Left ventricle myocardium inferior (tissue), 1 donor: ENCODE results near the gene PFKP. TPM values are rescaled to one million over a fixed set of nuclear protein-coding genes. Genes with fewer than 3 reads are reported as not detected.
A peak's percentile ranks its signal among the peaks of the same experiment; 100 is the strongest.

Source experiments
- DNase-seq: peaks from one replicate; pipeline ENCODE4 v3.0.0-alpha.2; 2020
- H3K27ac ChIP-seq: fragments of 200-600 bp; replicated peaks from 2 replicates; pipeline ENCODE4 v1.8.0; 2021
- H3K27me3 ChIP-seq: fragments of 200-600 bp; 2 replicates; pipeline ENCODE4 v1.8.0; 2021; ENCODE audit warnings: low read depth
- H3K36me3 ChIP-seq: fragments of 200-600 bp; 2 replicates; pipeline ENCODE4 v1.8.0; 2021
- H3K4me1 ChIP-seq: fragments of 200-600 bp; 2 replicates; pipeline ENCODE4 v1.8.0; 2021
- H3K4me3 ChIP-seq: fragments of 200-600 bp; 2 replicates; pipeline ENCODE4 v1.8.0; 2021; ENCODE audit warnings: mild to moderate bottlenecking, moderate library complexity
- H3K9me3 ChIP-seq: fragments of 200-600 bp; replicated peaks from 2 replicates; pipeline ENCODE4 v1.8.0; 2021
- CTCF ChIP-seq: fragments of 200-600 bp; IDR thresholded peaks from 2 replicates; pipeline ENCODE4 v1.8.0; 2021; ENCODE audit warnings: antibody characterized with exemption, mild to moderate bottlenecking, borderline replicate concordance
- intact Hi-C: fragments of 100-400 bp; cut with micrococcal nuclease; formaldehyde crosslinking; loops from one replicate; pipeline ENCODE4 v1.11.0; 2022
- total RNA-seq: library from RNA; stranded (reverse); fragmentation: NEBNext Ultra II Directional; extraction: Animal tissue kit (Norgen Biotek cat#: 25700); gene quantifications from one replicate; pipeline ENCODE4 v1.2.1, GENCODE V29; 2021
- donor health status: DM: no; HTN: yes; CAD: no; lungs with severe emphysema.

PFKP gene
- total RNA-seq, 1 donor from 2014 or later: 206 TPM

GRCh38 chr10:3140280-3140679 lies 72.9 kb downstream of the PFKP start:
- TF ChIP-seq CTCF: no peak
- no peaks in the 10 kb centered on the region for H3K27me3 ChIP-seq
- intact Hi-C loops: no loop called here
- peaks cover 40% of the 10 kb centered on the region for H3K4me1 ChIP-seq
- H3K27ac ChIP-seq: peak overlapping the region; percentile 32
- no peak for DNase-seq
- H3K4me3 ChIP-seq: no peak overlapping the region
- H3K36me3 ChIP-seq: peaks cover 100% of the 10 kb centered on the region
- no peaks in the 10 kb centered on the region for H3K9me3 ChIP-seq

- Histone ChIP-seq H3K4me1 (peaks cover 28% of the 10 kb centered on the region), H3K4me3 (no peak overlapping the region), H3K36me3 (peaks cover 100% of the 10 kb centered on the region), H3K27ac (no peak overlapping the region), H3K9me3 (no peaks in the 10 kb centered on the region), H3K27me3 (no peaks in the 10 kb centered on the region)
- intact Hi-C loops: no loop called here
- no peak for DNase-seq
- TF ChIP-seq CTCF: no peak
Observed at GRCh38 chr10:3141351-3142005, 74.1 kb downstream of the PFKP start.

- intact Hi-C loops: no loop called here
- H3K4me3 ChIP-seq: no peak overlapping the region
- H3K9me3 ChIP-seq: no peaks in the 10 kb centered on the region
- no peak overlapping the region for H3K27ac ChIP-seq
- H3K36me3 ChIP-seq: peaks cover 100% of the 10 kb centered on the region
- no peak for TF ChIP-seq CTCF
- H3K4me1 ChIP-seq: peaks cover 20% of the 10 kb centered on the region
- H3K27me3 ChIP-seq: no peaks in the 10 kb centered on the region
- no peak for DNase-seq
Observed at GRCh38 chr10:3142146-3142875, 75.0 kb downstream of the PFKP start.

- Histone ChIP-seq H3K4me3 (no peak overlapping the region), H3K27ac (no peak overlapping the region), H3K4me1 (peaks cover 12% of the 10 kb centered on the region), H3K9me3 (no peaks in the 10 kb centered on the region), H3K27me3 (no peaks in the 10 kb centered on the region), H3K36me3 (peaks cover 100% of the 10 kb centered on the region)
- no peak for DNase-seq
- no peak for TF ChIP-seq CTCF
- intact Hi-C loops: no loop called here
Observed at GRCh38 chr10:3143366-3143765, 76.0 kb downstream of the PFKP start.

GRCh38 chr10:3143791-3144434 lies 76.6 kb downstream of the PFKP start:
- Histone ChIP-seq H3K27me3 (no peaks in the 10 kb centered on the region), H3K9me3 (no peaks in the 10 kb centered on the region), H3K4me3 (no peak overlapping the region), H3K36me3 (peaks cover 100% of the 10 kb centered on the region), H3K27ac (no peak overlapping the region), H3K4me1 (peaks cover 12% of the 10 kb centered on the region)
- TF ChIP-seq CTCF: no peak
- intact Hi-C loops: no loop called here
- DNase-seq: no peak
